Natural killer cell (primary cell): ENCODE results near the gene TMEM135. TPM values are rescaled to one million over a fixed set of nuclear protein-coding genes. Genes with fewer than 3 reads are reported as not detected.
"Not testable (repeated sequence)": the region's sequence is repeated elsewhere in the genome, so short reads cannot be mapped to it uniquely, and the experiment has no call there.

Experiments
- ATAC-seq, 3 donors: fragments of 150-1000 bp in 2 of 3; fragments of 200-7000 bp in 1 of 3; cut with Tn5 transposase; 1 replicate in 1 of 3; 2 replicates in 2 of 3; pipeline ENCODE4 v1.10.0; 2021; ENCODE audit warnings: mild to moderate bottlenecking in 2 of 3, moderate library complexity in 2 of 3
- DNase-seq, 2 donors: peaks; one replicate each; pipeline versions ENCODE4 v3.0.0 to v3.0.0-alpha.2; 2013 to 2021; ENCODE audit warnings: mixed read lengths in 1 of 2
- H3K27ac ChIP-seq: one replicate; pipeline ENCODE4 v1.5.1; 2013; ENCODE audit warnings: mild to moderate bottlenecking, low read length
- H3K27me3 ChIP-seq: one replicate; pipeline ENCODE4 v1.6.1; 2013; ENCODE audit warnings: low read length; ENCODE audit not compliant: control insufficient read depth, insufficient read depth
- H3K36me3 ChIP-seq: one replicate; pipeline ENCODE4 v1.6.1; 2013; ENCODE audit warnings: low read length; ENCODE audit not compliant: control insufficient read depth, insufficient read depth
- H3K4me1 ChIP-seq: one replicate; pipeline ENCODE4 v1.6.1; 2013; ENCODE audit warnings: low read length; ENCODE audit not compliant: control insufficient read depth, insufficient read depth
- H3K4me3 ChIP-seq: one replicate; pipeline ENCODE4 v1.5.1; 2013; ENCODE audit warnings: low read length
- H3K9me3 ChIP-seq: one replicate; pipeline ENCODE4 v1.6.1; 2013; ENCODE audit warnings: low read length; ENCODE audit not compliant: control insufficient read depth, insufficient read depth
- H3K27ac Mint-ChIP-seq, 2 donors: one replicate each; pipeline ENCODE4 v1.8.0; 2022; ENCODE audit warnings: mild to moderate bottlenecking in 2 of 2, mixed read lengths in 2 of 2, moderate library complexity in 1 of 2
- H3K27me3 Mint-ChIP-seq, 2 donors: one replicate each; pipeline ENCODE4 v1.8.0; 2022; ENCODE audit warnings: low read depth in 2 of 2, mixed read lengths in 2 of 2
- H3K36me3 Mint-ChIP-seq: one replicate; pipeline ENCODE4 v1.8.0; 2022; ENCODE audit warnings: mixed read lengths
- H3K4me1 Mint-ChIP-seq, 2 donors: one replicate each; pipeline ENCODE4 v1.8.0; 2022; ENCODE audit warnings: mixed read lengths in 2 of 2
- H3K4me3 Mint-ChIP-seq: one replicate; pipeline ENCODE4 v1.8.0; 2022; ENCODE audit warnings: mild to moderate bottlenecking, moderate library complexity, mixed read lengths
- H3K9me3 Mint-ChIP-seq, 2 donors: one replicate each; pipeline ENCODE4 v1.8.0; 2022; ENCODE audit warnings: mixed read lengths in 2 of 2
- WGBS: methylation state at CpG from one replicate; pipeline ENCODE4 v1.1.7; 2013; ENCODE audit warnings: missing lambda C conversion rate; ENCODE audit not compliant: insufficient coverage; 5-methylcytosine and 5-hydroxymethylcytosine counted together
- intact Hi-C: fragments of 100-400 bp; cut with micrococcal nuclease; formaldehyde crosslinking; loops from one replicate; pipeline ENCODE4 v1.14.2; 2022
- total RNA-seq, 4 donors: library from RNA; stranded (reverse); fragments of 120-200 nt in 1 of 4; gene quantifications; one replicate each; pipeline versions ENCODE4 v1.2.3 to v1.2.4, GENCODE V29; 2013 to 2022
- TF ChIP-seq, protein P1 (sequence below): fragments of 200-600 bp; IDR thresholded peaks from one replicate; pipeline ENCODE4 v1.8.0; 2022; ENCODE audit warnings: antibody characterized with exemption

The TMEM135 gene
- total RNA-seq, 3 donors from 2014 or later (not counting 1 experiment from before 2014, with no cell fraction given) = 18.8 to 42.0 (median 36.1) TPM

DNA sequence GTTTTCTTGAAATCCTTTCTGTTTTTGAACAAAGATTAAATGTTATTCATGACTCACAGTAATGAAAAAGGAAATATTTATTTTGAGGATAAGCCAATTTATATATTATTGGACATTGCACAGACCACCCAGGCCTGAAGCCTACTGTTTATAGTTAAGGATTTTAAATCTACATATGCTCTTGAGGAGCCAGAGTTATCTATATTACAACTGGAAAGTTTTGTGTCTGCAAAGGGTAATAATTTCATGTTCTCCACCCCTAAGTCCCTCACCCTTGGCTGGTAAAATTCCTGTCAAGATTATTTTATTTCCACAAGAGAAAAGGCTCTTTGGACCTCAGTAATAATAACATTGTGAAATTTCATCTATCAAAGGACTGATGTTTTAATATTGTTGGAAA is 228.2 kb downstream of the TMEM135 start:
- TF ChIP-seq, protein P1, sequence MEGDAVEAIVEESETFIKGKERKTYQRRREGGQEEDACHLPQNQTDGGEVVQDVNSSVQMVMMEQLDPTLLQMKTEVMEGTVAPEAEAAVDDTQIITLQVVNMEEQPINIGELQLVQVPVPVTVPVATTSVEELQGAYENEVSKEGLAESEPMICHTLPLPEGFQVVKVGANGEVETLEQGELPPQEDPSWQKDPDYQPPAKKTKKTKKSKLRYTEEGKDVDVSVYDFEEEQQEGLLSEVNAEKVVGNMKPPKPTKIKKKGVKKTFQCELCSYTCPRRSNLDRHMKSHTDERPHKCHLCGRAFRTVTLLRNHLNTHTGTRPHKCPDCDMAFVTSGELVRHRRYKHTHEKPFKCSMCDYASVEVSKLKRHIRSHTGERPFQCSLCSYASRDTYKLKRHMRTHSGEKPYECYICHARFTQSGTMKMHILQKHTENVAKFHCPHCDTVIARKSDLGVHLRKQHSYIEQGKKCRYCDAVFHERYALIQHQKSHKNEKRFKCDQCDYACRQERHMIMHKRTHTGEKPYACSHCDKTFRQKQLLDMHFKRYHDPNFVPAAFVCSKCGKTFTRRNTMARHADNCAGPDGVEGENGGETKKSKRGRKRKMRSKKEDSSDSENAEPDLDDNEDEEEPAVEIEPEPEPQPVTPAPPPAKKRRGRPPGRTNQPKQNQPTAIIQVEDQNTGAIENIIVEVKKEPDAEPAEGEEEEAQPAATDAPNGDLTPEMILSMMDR = no peak
- Mint-ChIP-seq H3K27ac (no peak overlapping the region), H3K9me3 (no peaks in the 10 kb centered on the region), H3K4me3 (no peak overlapping the region), H3K4me1 (peaks cover 5% of the 10 kb centered on the region in 2 donors), H3K36me3 (no peaks in the 10 kb centered on the region), H3K27me3 (no peaks in the 10 kb centered on the region)
- Histone ChIP-seq H3K4me3 (no peak overlapping the region), H3K27me3 (no peaks in the 10 kb centered on the region), H3K4me1 (no peaks in the 10 kb centered on the region), H3K27ac (no peak overlapping the region), H3K36me3 (no peaks in the 10 kb centered on the region), H3K9me3 (no peaks in the 10 kb centered on the region)
- DNase-seq (no peak), ATAC-seq (no peak)
- intact Hi-C loops = no loop called here

- no peaks in the 10 kb centered on the region for H3K9me3 Mint-ChIP-seq
- DNase-seq (no peak), ATAC-seq (no peak)
- TF ChIP-seq, protein P1 = no peak
- no peak overlapping the region for H3K27ac ChIP-seq
- intact Hi-C loops = no loop called here
- H3K27me3 Mint-ChIP-seq = no peaks in the 10 kb centered on the region
- no peak overlapping the region for H3K4me3 ChIP-seq
- 96% methylated on average over 2 of the region's 2 CpGs for WGBS
- H3K36me3 ChIP-seq = no peaks in the 10 kb centered on the region
- no peaks in the 10 kb centered on the region for H3K27me3 ChIP-seq
- H3K36me3 Mint-ChIP-seq = no peaks in the 10 kb centered on the region
- H3K9me3 ChIP-seq = no peaks in the 10 kb centered on the region
- no peak overlapping the region for H3K27ac Mint-ChIP-seq
- no peak overlapping the region for H3K4me3 Mint-ChIP-seq
- peaks cover 5% of the 10 kb centered on the region in 2 donors for H3K4me1 Mint-ChIP-seq
- no peaks in the 10 kb centered on the region for H3K4me1 ChIP-seq
Observed at GRCh38 chr11:87266751-87267150, 229.0 kb downstream of the TMEM135 start.

GRCh38 chr11:87271951-87272350 is 234.2 kb downstream of the TMEM135 start:
- whole genome bisulfite sequencing = 96% methylated on average over 4 of the region's 4 CpGs
- intact Hi-C loops, H3K4me3 ChIP-seq: not testable (repeated sequence)

DNA sequence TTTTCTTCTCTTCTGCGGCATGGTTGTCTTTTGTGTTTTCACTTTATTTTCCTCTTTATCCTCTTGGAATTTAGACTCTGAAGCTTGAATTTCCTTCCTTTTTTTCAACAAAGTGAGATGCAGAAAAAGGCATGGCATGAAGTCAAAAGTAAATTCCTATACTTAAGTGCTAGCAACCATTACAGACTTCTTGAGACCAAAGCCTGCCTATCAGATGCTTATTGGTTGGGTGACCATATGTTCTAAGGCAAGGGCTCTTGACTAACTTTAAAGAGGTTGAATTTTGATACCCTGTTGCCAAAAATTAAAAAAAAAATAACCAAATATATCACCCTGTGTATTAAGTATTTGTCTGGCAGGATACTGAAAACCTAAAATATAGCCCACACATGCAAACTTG is 237.4 kb downstream of the TMEM135 start:
- no peaks in the 10 kb centered on the region for H3K9me3 Mint-ChIP-seq
- H3K4me1 Mint-ChIP-seq = peaks cover 6% of the 10 kb centered on the region in 2 donors
- H3K27ac Mint-ChIP-seq = no peak overlapping the region
- ATAC-seq (no peak), DNase-seq (no peak)
- no peaks in the 10 kb centered on the region for H3K36me3 Mint-ChIP-seq
- H3K4me3 Mint-ChIP-seq = no peak overlapping the region
- H3K4me1 ChIP-seq = no peaks in the 10 kb centered on the region
- H3K27me3 ChIP-seq = no peaks in the 10 kb centered on the region
- no peaks in the 10 kb centered on the region for H3K27me3 Mint-ChIP-seq
- 100% methylated on average over 1 of the region's 1 CpG for WGBS
- TF ChIP-seq, protein P1 = no peak
- no peak overlapping the region for H3K27ac ChIP-seq
- no peaks in the 10 kb centered on the region for H3K9me3 ChIP-seq
- intact Hi-C loops = no loop called here
- no peak overlapping the region for H3K4me3 ChIP-seq
- H3K36me3 ChIP-seq = no peaks in the 10 kb centered on the region

More at GRCh38 chr11:87271951-87272350, 234.2 kb downstream of the TMEM135 start:
- not testable (repeated sequence) for H3K27ac ChIP-seq, H3K4me3 Mint-ChIP-seq, H3K36me3 Mint-ChIP-seq, DNase-seq, H3K36me3 ChIP-seq, H3K9me3 ChIP-seq, H3K4me1 ChIP-seq, ATAC-seq, H3K9me3 Mint-ChIP-seq, H3K27ac Mint-ChIP-seq, H3K27me3 Mint-ChIP-seq, H3K4me1 Mint-ChIP-seq, H3K27me3 ChIP-seq
